HEK293T (cell line): ENCODE measurements around the gene UBE2L6.

Source experiments
- CTCF ChIA-PET: fragments of 350-600 bp; formaldehyde crosslinking; extraction: SDS; loops from one replicate; lab custom pipeline; 2021; ENCODE audit warnings: antibody characterized with exemption, inconsistent platforms; lab: Yijun Ruan, JAX
- POLR2A ChIA-PET: fragments of 350-600 bp; formaldehyde crosslinking; extraction: SDS; loops from one replicate; lab custom pipeline; 2020; ENCODE audit warnings: antibody characterized with exemption, inconsistent platforms; lab: Yijun Ruan, JAX
- DNase-seq: peaks from one replicate; pipeline ENCODE4 v3.0.0; 2012; ENCODE audit warnings: mixed read lengths; ENCODE audit errors: extremely low spot score
- ARNT ChIP-seq: fragments of 450-650 bp; IDR thresholded peaks from 2 replicates; pipeline ENCODE4 v1.6.1; 2017; ENCODE audit warnings: mild to moderate bottlenecking
- BHLHE40 ChIP-seq: fragments of 450-650 bp; IDR thresholded peaks from 2 replicates; pipeline ENCODE4 v1.6.1; 2016; ENCODE audit warnings: mild to moderate bottlenecking, moderate library complexity, borderline replicate concordance
- CTBP1 ChIP-seq: fragments of 450-650 bp; IDR thresholded peaks from 2 replicates; pipeline ENCODE4 v1.6.1; 2016; ENCODE audit warnings: borderline replicate concordance
- ELF4 ChIP-seq: fragments of 450-650 bp; IDR thresholded peaks from 2 replicates; pipeline ENCODE4 v1.6.1; 2017; ENCODE audit warnings: antibody characterized with exemption
- FOXA1 ChIP-seq: fragments of 450-650 bp; IDR thresholded peaks from 2 replicates; pipeline ENCODE4 v1.6.1; 2016; ENCODE audit warnings: mild to moderate bottlenecking
- FOXK2 ChIP-seq: fragments of 450-650 bp; IDR thresholded peaks from 2 replicates; pipeline ENCODE4 v1.6.1; 2016; ENCODE audit warnings: mild to moderate bottlenecking
- FOXM1 ChIP-seq: fragments of 450-650 bp; IDR thresholded peaks from 2 replicates; pipeline ENCODE4 v1.6.1; 2017; ENCODE audit warnings: mild to moderate bottlenecking, borderline replicate concordance
- HDGF ChIP-seq: fragments of 450-650 bp; IDR thresholded peaks from 2 replicates; pipeline ENCODE4 v1.6.1; 2017; ENCODE audit warnings: antibody characterized with exemption, borderline replicate concordance
- L3MBTL2 ChIP-seq: fragments of 450-650 bp; conservative IDR thresholded peaks from 2 replicates; pipeline ENCODE4 v1.6.1; 2016; ENCODE audit warnings: mild to moderate bottlenecking
- LEF1 ChIP-seq: fragments of 450-650 bp; IDR thresholded peaks from 2 replicates; pipeline ENCODE4 v1.6.1; 2017; ENCODE audit warnings: mild to moderate bottlenecking, borderline replicate concordance
- NFRKB ChIP-seq: fragments of 450-650 bp; IDR thresholded peaks from 2 replicates; pipeline ENCODE4 v1.6.1; 2016; ENCODE audit warnings: mild to moderate bottlenecking, moderate library complexity
- SP1 ChIP-seq: fragments of 450-650 bp; IDR thresholded peaks from 2 replicates; pipeline ENCODE4 v1.6.1; 2017
- SUZ12 ChIP-seq: fragments of 450-650 bp; IDR thresholded peaks from 2 replicates; pipeline ENCODE4 v1.6.1; 2016; ENCODE audit warnings: mild to moderate bottlenecking
- TARDBP ChIP-seq: fragments of 450-650 bp; IDR thresholded peaks from 2 replicates; pipeline ENCODE4 v1.6.1; 2016
- ZNF384 ChIP-seq: fragments of 450-650 bp; IDR thresholded peaks from 2 replicates; pipeline ENCODE4 v1.6.1; 2016
- TF ChIP-seq, protein P1 (sequence below): fragments of 450-650 bp; IDR thresholded peaks from 2 replicates; pipeline ENCODE4 v1.6.1; 2016

UBE2L6 gene

DNA sequence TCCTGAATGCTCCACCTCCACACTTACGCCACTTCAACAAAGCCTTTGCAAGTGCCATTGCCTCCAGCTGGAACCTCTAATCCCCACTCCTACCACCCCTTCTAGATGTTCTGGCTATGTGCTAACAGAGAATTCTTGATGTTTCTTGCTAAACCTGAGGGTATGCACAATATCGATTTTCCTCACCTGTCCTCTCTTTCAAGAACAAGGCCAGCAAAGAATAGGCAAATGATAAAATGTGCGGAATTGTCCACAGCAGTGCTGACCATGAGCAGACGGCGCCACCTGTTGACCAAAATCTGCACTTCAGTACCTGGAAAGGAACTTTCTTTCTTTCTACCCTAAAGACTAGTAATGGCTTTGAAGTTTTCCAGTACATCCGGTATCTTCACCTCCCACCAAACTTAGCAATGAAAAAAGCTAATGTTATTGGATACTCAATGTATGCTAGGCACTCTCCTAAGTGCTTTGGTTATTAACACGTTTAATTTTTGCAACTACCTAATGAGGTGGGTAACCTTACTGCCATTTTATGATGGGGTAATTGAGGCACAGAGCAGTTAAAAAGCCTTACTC is 40.3 kb downstream of the UBE2L6 start:
- TF ChIP-seq L3MBTL2 (no peak), FOXA1 (no peak), HDGF (no peak), LEF1 (no peak), FOXK2 (no peak), NFRKB (no peak), SUZ12 (no peak), SP1 (no peak), BHLHE40 (no peak), CTBP1 (no peak), TARDBP (no peak), ELF4 (no peak), ARNT (no peak), ZNF384 (no peak), FOXM1 (no peak)
- TF ChIP-seq, protein P1, sequence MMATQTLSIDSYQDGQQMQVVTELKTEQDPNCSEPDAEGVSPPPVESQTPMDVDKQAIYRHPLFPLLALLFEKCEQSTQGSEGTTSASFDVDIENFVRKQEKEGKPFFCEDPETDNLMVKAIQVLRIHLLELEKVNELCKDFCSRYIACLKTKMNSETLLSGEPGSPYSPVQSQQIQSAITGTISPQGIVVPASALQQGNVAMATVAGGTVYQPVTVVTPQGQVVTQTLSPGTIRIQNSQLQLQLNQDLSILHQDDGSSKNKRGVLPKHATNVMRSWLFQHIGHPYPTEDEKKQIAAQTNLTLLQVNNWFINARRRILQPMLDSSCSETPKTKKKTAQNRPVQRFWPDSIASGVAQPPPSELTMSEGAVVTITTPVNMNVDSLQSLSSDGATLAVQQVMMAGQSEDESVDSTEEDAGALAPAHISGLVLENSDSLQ: no peak
- peak; percentile 57 for DNase-seq
- CTCF ChIA-PET: interaction anchor here (0.9 to 7.1 kb wide), 14 partner anchors 10 to 181 kb away, joined by 3 to 145 read pairs (median 4); partner anchors contain the start of gene SLC43A1
- POLR2A ChIA-PET: interaction anchor here (1.5 to 2.6 kb wide), 2 partner anchors 33 to 34 kb away, joined by 5 to 17 read pairs; no protein-coding TSS in a partner anchor

DNA sequence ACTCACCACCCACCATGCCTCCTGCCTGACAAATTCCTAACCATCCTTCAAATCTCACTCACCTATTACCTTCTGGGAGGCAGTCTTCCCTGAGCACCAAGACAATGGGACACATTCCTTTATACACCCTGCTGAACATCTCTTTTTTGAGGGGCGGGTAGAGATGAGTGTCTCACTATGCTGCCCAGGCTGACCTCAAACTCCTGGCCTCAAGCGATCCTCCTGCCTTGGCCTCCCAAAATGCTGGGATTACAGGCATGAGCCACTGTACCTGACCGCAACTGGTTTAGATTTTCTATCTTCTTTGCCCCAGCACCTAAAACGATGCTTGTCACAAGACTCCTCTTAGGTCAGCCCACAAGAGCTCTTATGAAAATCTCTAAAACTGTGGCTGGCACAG is 44.1 kb downstream of the UBE2L6 start:
- CTCF ChIA-PET: interaction anchor here (1.4 to 7.1 kb wide), 2 partner anchors 31 to 177 kb away, joined by 3 to 145 read pairs; no protein-coding TSS in a partner anchor
- no peak for DNase-seq
- POLR2A ChIA-PET: interaction anchor here (0.7 kb wide), 1 partner anchor 8 kb away, joined by 5 read pairs; the partner anchor contains the start of gene SLC43A1
- TF ChIP-seq ARNT (no peak), BHLHE40 (no peak), TARDBP (no peak), LEF1 (no peak), SUZ12 (no peak)

DNA sequence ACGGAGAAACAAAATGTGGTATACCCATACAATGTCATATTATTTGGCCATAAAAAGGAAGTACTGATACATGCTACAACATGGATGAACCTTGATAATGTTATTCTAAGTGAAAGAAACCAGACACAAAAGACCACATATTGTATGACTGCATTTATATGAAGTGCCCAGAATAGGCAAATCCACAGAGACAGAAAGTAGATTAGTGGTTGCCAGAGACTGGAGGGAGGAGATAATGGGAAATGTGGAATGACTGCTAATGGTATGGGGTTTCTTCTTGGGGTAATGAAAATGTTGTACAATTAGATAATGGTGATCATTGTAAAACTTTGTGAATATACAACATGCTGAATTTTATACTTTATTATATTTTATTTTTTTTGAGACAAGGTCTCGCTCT is 46.4 kb downstream of the UBE2L6 start:
- DNase-seq: no peak
- CTCF ChIA-PET: interaction anchor here (0.6 to 6.1 kb wide), 2 partner anchors 28 to 141 kb away, joined by 4 to 44 read pairs; no protein-coding TSS in a partner anchor
- TF ChIP-seq CTBP1 (no peak), SUZ12 (no peak), LEF1 (no peak), L3MBTL2 (no peak), TARDBP (no peak), SP1 (no peak), FOXM1 (no peak), ZNF384 (no peak), ELF4 (no peak), HDGF (no peak)
- POLR2A ChIA-PET: interaction anchor here (1.1 kb wide), 1 partner anchor 27 kb away, joined by 3 read pairs; no protein-coding TSS in a partner anchor

DNA sequence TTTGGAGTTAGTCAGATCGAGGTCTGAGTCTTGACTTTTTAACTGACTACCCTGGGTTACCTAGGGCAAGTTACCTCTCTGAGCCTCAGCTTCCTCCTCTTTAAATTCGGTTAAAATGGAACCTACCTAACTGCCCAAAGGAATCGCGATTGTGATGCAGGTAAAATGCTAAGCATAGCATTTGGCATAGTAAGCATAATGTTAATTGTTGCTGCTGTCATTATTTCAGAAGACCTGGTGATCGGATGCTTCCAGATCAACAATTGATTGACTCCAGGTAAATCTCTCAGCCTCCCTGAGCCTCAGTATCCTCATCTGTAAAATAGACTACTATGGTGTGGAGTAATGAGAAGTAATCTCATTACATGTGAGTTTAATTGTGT is 51.4 kb downstream of the UBE2L6 start:
- POLR2A ChIA-PET: interaction anchor here (0.7 to 3.4 kb wide), 8 partner anchors 8 to 180 kb away, joined by 3 to 29 read pairs (median 4); partner anchors contain the start of gene SSRP1
- DNase-seq: no peak
- CTCF ChIA-PET: interaction anchor here (0.9 to 6.1 kb wide), 5 partner anchors 9 to 125 kb away, joined by 3 to 44 read pairs (median 4); no protein-coding TSS in a partner anchor
- TF ChIP-seq LEF1 (no peak), TARDBP (no peak), NFRKB (no peak), HDGF (no peak), ARNT (no peak), SP1 (no peak), SUZ12 (no peak), FOXA1 (no peak)
- TF ChIP-seq, protein P1: no peak

DNA sequence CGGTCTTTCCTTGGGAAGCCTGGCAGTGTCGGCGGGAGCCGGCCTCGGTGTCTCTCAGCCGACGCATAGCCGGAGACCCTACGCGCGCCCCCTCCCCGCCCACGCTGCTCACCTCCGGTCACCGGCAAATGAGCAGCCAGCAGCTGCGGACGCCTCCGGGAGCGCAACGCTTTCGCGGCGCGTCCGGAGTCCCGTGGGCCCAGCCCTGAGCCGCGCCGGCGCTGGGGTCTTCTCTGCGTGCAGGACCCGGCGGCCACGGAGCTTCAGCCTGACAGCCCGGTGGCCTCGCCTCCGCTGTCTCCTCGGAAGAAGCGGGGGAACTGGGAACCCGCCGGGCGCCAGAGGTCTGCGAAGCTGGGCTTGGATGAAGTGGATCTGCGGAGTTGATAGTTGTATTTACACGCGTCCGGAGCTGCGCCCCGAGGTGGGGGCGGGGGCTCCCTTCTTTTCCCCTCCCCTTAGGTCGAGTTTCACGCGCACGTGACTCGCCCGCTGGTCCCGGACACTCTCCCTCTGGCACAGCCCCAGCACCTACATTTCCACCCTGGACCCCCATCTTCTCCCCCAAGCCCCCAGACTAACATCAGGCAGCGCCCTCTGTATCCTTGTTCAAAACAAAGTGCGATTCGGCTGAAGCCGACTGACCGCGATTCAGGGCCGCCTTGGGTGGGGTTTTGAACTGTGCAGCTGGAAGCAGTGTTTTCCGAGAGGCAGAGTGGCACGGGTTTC is 52.0 kb downstream of the UBE2L6 start, which contains the start of gene SLC43A1:
Gene SLC43A1, minus strand, starts transcription at position 371 of the 729 bp plus-strand sequence. CDS start 1,591 bp downstream, outside the sequence.
- ChIA-PET CTCF (interaction anchor here (0.9 to 6.1 kb wide), 4 partner anchors 9 to 125 kb away, joined by 4 to 44 read pairs (median 4); no protein-coding TSS in a partner anchor), POLR2A (interaction anchor here (0.7 to 3.4 kb wide), 8 partner anchors 8 to 179 kb away, joined by 3 to 29 read pairs (median 4); partner anchors contain the start of gene SSRP1)
- DNase-seq: peak; percentile 55
- peak; percentile 77 for TF ChIP-seq L3MBTL2
- no peak for TF ChIP-seq BHLHE40
